H54 (cell line): ENCODE results near the gene MYH7B.

Experiments used
- DNase-seq: peaks from one replicate; pipeline ENCODE4 v3.0.0; 2011; ENCODE audit warnings: low spot score, mixed read lengths; ENCODE audit not compliant: insufficient read length
- FAIRE-seq: peaks from 3 replicates; lab custom pipeline; 2011; peaks lifted over from hg19 to GRCh38; lab: Jason Lieb, UNC
- POLR2A ChIP-seq: IDR thresholded peaks from 2 replicates; pipeline ENCODE4 v1.6.1; 2011; ENCODE audit warnings: low read depth, mild to moderate bottlenecking, low read length

MYH7B gene

DNA sequence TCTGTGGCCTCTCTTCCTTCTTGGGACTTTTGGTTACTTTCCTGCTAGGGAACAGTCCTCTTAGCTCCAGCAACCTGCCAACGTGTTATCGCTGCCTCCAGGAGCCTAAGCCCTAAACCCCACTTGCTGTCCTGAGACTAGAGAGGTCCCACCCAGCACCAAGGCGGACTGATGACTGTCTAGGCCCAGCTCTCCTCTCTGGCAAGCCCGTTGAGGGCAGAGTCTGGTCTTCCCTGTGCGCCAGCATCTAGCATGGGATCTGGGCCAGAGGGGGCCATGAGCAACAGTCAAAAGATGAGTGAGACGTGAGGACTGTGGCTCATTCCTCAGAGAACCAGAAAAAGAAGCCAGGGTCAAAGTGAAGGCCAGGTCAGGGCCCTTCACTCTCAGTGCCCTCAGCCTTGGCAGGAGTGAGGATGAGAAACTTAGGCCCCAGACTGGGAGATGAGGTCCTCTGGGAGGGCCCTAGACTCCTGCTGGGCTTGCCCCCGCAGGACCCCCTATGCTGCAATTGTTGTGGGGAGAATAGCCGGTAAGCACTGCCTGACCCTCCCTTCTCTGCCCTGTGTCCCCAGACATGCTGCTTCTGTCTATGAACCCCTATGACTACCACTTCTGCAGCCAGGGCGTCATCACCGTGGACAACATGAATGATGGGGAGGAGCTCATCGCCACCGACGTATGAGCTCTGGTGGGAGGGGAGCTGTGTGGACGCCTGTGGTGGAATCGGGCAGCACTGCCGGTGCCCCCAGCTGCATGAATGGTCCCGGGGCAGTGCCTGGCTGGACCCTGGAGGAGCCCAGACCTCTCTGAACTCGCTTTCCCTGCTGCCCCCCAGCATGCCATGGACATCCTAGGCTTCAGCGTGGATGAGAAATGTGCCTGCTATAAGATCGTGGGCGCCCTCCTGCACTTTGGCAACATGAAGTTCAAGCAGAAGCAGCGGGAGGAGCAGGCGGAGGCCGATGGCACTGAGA, 30.9 kb downstream of the MYH7B start:
- TF ChIP-seq POLR2A = no peak
- DNase-seq (no peak), FAIRE-seq (no peak)

DNA sequence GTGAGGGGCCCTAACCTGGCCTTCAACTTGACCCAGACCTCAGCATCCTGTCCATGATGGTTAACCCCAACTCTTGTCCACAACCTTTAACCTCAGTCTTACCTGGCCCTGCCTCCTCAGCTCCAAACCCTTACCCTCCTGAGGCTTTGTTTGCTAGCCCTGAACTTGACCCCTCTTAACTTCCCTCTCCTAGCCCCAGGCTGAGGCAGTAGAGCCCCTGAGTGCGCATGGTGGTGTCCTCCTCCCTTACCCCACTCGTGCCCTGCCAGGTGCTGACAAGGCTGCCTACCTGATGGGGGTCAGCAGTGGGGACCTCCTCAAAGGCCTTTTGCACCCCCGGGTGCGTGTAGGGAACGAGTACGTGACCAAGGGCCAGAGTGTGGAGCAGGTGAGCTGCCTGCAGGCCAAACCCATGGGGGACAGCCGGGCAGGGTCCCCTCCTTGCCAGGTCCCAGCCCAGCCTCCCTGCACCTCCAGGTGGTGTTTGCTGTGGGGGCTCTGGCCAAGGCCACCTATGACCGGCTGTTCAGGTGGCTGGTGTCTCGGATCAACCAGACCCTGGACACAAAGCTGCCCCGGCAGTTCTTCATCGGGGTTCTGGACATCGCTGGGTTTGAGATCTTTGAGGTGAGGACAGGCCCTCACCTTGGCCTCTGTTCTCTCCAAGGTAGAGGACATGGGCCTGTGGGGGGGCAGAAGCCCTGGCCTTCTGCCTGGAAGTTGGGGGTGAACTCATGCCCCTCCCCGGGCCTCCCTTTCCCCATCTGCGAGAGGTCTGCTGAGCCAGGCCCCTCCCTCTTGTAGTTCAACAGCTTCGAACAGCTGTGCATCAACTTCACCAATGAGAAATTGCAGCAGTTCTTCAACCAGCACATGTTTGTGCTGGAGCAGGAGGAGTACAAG, 31.9 kb downstream of the MYH7B start:
- no peak for DNase-seq
- no peak for FAIRE-seq
- TF ChIP-seq POLR2A = no peak

DNA sequence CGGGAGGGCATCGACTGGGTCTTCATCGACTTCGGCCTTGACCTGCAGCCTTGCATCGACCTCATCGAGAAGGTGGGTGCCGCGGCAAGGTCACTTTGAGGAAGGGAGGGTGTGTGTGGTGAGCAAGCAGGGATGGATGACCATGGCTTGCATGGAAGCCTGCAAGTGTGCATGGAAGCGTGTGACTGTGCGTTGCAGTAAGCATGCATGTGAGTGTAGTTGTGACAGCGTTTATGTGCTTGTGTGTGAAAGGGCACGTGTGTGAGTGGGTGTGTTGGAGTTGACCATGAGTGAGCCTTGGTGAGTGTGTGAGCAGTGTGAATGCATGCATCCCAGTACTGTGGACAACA, 32.5 kb downstream of the MYH7B start:
- FAIRE-seq (no peak), DNase-seq (no peak)
- TF ChIP-seq POLR2A = no peak; the same call in 1 of the 2 replicates

DNA sequence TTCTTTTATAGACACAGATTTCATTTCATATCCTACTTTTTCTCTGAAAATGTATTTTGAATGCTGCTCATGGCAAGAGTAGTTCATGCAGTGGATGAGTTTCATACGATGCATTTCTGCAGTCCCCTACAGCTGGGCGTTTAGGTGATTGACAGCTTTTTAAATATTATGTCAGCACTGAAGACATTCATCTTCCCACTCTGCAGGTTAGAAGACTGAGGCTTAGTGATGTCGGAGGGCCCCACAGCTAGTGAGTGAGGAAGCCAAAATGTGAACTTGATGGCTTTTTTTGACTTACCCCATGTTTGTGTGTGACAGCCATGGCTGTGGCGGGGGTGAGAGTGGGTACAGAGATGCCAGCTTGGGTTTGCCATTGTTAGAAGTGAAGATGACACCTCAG, 33.5 kb downstream of the MYH7B start:
- DNase-seq (no peak), FAIRE-seq (no peak)
- TF ChIP-seq POLR2A = no peak

DNA sequence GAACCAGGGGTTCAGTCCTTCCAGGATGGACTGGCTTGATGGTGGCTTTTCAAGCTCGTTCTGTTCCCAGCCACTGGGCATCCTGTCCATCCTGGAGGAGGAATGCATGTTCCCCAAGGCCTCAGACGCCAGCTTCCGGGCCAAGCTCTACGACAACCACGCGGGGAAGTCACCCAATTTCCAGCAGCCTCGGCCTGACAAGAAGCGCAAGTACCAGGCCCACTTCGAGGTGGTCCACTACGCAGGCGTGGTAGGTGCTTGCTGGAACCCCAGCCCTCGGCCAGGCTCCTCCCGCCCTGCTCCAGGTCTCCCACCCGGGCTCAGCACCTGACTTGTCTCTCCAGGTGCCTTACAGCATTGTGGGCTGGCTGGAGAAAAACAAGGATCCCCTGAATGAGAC, 34.0 kb downstream of the MYH7B start:
- no peak for DNase-seq
- no peak for FAIRE-seq
- TF ChIP-seq POLR2A = no peak

DNA sequence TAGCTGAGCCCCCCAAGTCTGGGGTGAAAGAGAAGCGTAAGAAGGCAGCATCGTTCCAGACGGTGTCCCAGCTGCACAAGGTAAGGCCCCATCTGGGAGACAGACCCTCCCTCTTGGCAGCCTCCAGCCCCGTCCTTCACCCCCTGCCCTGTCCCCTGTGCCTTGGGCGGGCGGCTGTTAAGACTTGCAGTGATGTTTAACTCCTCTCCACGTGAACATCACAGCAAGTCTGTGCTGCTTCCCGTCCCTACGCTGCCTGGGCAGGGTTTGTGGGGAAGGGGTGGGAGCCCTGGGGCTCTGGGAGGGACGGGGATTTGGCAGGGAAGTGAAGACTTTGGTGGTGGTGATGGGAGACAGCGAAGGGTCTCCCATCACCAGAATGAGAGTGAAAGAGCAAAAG, 34.6 kb downstream of the MYH7B start:
- no peak for FAIRE-seq

DNA sequence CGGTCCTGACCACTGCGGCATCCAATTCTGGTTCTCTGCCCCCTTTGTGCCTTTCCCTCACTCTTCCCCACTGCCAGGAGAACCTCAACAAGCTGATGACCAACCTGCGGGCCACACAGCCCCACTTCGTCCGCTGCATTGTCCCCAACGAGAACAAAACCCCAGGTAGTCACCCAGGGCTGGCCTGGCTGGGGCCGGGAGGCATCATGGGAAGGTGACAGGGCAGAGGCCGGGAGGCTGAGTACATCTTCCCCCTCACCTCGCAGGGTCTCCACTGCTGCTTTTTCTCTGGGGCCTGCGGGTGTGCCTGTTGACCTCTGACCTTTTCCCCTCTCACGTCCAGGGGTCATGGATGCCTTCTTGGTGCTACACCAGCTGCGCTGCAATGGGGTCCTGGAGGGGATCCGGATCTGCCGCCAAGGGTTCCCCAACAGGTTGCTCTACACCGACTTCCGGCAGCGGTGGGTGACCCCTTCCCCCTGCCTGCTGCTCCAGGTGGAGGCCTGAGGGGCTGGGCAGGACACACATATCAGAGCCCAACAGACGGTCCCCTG, 35.1 kb downstream of the MYH7B start:
- FAIRE-seq (no peak), DNase-seq (no peak)
- TF ChIP-seq POLR2A = no peak

More for the DNA sequence above, 34.6 kb downstream of the MYH7B start:
- TF ChIP-seq POLR2A = no peak
- DNase-seq = no peak

DNA sequence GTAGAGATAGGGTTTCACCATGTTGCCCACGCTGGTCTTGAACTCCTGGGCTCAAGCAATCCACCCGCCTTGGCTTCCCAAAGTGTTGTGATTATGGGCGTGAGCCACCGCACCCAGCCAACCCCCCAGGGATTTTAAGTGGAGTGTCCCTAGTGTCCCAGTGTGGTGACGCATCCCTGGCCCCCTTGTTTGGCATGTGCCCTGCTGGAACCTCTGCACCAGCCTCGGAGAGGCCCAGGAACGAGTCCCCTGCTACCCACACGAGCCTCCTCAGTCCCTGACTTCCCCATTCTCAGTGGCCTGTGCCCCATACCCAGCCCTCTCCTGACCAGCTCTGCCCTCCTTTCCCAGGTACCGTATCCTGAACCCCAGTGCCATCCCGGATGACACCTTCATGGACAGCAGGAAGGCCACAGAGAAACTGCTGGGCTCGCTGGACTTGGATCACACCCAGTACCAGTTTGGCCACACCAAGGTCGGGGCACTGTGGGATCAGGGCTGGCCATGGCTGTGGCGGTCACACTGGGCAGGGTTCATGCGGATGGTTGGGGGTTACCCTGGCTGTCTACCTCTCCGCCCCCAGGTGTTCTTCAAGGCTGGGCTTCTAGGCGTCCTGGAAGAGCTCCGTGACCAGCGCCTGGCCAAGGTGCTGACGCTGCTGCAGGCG, 37.2 kb downstream of the MYH7B start:
- DNase-seq (no peak), FAIRE-seq (no peak)
- TF ChIP-seq POLR2A = no peak

DNA sequence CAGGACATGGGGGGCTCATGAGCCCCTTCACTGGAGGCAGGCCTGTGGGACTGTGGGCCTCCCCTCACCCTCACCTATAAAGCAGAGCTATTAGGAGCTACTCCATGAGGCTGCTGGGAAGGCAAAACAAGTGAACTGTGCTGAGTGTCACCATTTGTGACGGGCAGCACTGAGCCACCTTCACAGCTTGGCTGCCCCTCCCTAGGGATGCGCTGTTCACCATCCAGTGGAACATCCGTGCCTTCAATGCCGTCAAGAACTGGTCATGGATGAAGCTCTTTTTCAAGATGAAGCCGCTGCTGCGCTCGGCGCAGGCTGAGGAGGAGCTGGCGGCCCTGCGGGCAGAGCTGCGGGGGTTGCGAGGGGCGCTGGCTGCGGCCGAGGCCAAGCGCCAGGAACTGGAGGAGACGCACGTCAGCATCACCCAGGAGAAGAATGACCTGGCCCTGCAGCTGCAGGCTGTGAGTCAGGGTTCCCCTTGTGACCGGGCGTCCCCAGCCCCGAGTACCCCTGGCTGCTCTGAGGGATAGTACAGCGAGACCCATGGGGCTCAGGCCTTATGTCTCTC, 38.4 kb downstream of the MYH7B start:
- TF ChIP-seq POLR2A = no peak
- FAIRE-seq (no peak), DNase-seq (no peak)

DNA sequence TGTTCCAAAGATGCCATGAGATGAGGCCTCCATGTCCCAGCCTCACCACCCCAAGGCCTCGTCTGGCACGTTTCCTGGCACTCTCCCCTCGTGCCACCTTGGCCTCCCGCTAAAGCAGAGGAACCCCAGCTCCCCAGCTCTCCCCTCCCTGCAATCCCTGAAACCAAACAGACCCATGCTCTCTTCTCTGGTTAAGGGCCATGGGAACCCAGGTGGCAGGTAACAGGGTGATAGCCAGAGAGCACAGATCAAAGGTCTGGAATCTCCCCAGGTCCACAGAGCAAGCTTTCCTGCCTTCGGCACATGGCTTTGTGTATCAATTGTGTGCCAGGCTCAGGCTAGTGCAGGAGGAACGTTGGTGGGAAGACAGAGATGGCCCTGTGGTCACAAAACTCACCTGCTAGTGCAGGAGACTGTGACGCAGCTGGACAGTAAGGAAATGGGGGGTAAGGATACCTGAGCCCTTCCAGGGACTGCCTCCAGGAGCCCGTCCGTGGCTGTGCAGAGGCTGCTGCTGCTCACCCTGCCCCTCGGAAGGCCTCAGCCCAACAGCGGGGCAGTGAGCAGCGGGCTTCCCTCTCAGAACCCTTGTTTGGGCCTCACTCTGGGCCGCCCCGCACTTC, 39.0 kb downstream of the MYH7B start:
- DNase-seq (no peak), FAIRE-seq (no peak)
- no peak for TF ChIP-seq POLR2A

DNA sequence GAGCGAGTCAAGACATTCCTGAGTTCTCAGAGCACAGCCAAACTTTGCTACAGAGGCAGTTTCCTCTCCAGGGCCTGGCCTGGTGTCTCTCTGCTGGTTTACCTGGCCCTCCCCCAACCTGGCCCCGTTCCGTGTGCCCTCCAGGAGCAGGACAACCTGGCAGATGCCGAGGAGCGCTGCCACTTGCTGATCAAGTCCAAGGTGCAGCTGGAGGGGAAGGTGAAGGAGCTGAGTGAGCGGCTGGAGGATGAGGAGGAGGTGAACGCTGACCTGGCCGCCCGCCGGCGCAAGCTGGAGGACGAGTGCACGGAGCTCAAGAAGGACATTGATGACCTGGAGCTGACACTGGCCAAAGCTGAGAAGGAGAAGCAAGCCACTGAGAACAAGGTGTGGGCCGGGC, 39.5 kb downstream of the MYH7B start:
- DNase-seq (no peak), FAIRE-seq (no peak)
- TF ChIP-seq POLR2A = no peak

DNA sequence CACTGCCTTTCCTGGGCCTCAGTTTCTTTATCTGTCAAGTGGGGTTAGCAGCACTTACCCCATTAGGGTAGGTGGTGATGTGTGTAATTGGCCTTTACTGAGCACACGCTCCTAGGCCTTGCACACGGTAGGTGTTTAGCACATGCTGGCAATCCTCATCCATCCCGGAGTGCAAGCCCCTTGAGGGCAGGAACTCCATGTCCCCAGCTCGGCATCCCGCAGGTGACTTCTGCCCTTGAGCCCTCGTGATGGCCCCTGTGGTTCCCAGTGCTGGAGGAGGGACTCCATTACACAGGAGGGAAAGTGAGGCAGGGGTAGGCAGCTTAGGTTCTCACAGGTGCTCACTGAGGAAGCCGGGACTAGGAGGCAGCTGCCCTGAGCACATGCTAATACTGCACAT, 40.0 kb downstream of the MYH7B start:
- no peak for TF ChIP-seq POLR2A
- FAIRE-seq = no peak
- DNase-seq = no peak
